ENCODE data around the gene LGALS7.

GRCh38 chr19:38763795-38764220 is 9.5 kb downstream of the LGALS7 start:
- TF ChIP-seq CTCF (IDR thresholded peaks at IDR 0.05; ENCODE audit: poor library complexity), result no peak
- no peak for TF ChIP-seq EZH2phosphoT487 (IDR thresholded peaks at IDR 0.05; ENCODE audit: low read depth, severe bottlenecking, unreplicated experiment)
- TF ChIP-seq EZH2 (IDR thresholded peaks at IDR 0.05; ENCODE audit: borderline replicate concordance), result no peak
